ENCODE results near the gene KCNJ14.
A peak's percentile ranks its signal among the peaks of the same experiment; 100 is the strongest.

DNA sequence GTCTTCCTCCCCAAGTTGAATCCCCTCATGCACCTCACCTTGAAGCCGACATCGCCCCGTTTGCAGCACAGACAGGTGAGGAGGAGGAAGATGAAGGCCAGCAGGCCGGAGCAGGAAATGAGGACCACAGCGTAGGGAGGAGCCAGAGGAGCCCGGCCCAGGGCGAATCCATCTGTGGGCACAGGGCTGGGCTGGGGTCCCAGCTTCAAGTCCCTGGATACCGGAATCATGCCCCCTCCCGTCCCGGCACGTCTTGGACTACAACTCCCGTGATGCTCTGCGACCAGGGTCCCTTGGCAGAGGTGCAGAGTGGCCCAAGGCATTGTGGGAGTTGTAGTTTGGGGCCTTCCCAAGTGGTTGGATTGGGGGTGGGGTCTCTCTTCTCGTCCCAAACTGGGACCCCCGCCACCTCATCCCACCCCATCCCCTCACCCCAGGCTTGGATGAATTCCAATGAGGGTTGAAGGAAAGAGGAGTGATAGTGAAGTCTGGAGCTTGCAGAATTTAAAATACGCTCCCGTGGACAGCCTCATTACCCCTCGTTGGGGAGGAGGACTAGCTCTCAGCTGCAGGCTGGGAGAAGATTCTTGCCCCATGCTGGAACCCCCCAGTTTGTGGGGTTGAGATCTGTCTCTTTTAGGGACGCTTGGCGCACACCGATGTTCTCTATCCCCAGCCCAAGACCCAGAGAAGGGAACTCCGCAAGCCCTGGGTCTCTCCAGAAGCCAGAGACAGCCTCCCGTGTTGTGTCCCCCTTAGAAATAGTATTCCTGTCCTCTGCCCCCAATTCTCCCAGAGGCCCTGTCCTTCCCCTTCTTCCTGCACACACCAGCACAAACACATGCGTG, 55.3 kb downstream of the KCNJ14 start:
- TF ChIP-seq, protein P1, sequence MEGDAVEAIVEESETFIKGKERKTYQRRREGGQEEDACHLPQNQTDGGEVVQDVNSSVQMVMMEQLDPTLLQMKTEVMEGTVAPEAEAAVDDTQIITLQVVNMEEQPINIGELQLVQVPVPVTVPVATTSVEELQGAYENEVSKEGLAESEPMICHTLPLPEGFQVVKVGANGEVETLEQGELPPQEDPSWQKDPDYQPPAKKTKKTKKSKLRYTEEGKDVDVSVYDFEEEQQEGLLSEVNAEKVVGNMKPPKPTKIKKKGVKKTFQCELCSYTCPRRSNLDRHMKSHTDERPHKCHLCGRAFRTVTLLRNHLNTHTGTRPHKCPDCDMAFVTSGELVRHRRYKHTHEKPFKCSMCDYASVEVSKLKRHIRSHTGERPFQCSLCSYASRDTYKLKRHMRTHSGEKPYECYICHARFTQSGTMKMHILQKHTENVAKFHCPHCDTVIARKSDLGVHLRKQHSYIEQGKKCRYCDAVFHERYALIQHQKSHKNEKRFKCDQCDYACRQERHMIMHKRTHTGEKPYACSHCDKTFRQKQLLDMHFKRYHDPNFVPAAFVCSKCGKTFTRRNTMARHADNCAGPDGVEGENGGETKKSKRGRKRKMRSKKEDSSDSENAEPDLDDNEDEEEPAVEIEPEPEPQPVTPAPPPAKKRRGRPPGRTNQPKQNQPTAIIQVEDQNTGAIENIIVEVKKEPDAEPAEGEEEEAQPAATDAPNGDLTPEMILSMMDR (IDR thresholded peaks at IDR 0.05) = no peak
- TF ChIP-seq POLR2A (IDR thresholded peaks at IDR 0.05; ENCODE audit: low read depth) (no peak), POLR2AphosphoS5 (IDR thresholded peaks at IDR 0.05) (peak in 1 of 2 donors; percentile 62)
